ENCODE data around the gene ATP6V0A4.
"Not testable (repeated sequence)": the region's sequence is repeated elsewhere in the genome, so short reads cannot be mapped to it uniquely, and the experiment has no call there.

The ATP6V0A4 gene

DNA sequence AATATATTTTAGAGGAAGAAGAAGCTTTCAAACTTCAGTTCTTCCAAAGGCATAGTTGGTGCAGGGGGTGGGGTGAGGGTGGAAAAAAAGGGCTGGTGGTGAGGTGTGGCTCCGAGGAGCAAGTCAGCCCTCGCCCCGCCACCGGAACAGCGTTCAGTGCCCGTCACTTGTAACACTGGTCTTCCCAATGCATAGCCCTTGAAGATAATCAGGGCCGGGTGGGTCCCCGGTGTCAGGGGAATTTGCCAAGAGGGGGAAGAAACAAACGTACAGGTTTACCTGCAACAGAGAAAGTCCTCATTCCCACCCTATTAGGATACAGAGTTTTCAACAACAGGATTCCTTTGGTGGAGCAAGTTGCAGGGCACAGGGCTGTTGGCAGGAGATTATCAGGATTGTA, 98.3 kb downstream of the ATP6V0A4 start:
- DNase-seq (ENCODE audit: low read depth) = no peak

DNA sequence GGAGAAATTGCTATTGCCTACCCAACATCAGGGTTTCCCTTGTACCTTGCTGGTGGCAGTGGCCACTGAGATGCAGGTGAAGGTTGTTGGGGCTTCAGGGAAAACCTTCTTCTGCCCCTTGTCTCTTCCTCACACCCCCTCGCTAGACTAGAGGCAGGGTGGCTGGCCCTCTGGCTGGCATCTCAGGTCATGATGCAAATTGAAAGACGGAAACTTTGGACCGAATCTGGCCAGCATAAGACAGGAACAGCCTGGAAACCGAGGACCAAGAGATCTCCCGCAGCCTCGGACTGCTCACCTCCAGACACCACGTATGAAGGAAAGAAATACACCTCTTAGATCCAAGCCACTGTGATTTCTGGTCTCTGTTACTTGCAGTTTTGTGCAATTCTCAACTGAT, 99.7 kb downstream of the ATP6V0A4 start:
- no peak for DNase-seq (ENCODE audit: low read depth)

DNA sequence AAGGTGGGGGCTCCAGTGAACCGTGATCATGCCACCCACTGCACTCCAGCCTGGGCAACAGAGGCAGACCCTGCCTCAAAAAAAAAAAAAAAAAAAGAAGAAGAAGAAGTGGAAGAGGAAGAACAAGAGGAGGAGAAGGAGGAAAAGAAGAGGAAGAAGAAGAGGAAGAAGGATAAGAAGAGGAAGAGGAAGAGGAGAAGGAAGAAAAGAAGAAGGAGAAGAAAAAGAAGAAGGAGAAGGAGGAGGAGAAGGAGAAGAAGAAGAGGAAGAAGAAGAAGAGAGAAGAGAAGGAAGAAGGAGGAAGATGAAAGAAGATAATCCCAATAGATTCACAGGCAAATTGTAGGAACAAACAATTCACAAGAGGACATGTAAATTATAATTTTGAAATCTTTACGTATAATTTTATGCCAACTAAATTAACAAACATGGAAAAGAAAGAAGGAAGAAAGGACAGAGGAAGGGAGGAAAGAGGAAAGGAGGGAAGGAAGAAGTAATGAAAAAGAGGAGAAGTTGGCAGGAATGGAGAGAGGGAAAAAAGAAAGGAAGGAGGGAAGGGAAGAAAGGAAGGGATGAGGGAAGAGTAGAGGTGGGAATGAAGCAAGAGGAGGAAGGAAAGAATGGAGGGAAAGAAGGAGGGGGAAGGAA, 100.3 kb downstream of the ATP6V0A4 start:
- DNase-seq (ENCODE audit: low read depth) = no peak

DNA sequence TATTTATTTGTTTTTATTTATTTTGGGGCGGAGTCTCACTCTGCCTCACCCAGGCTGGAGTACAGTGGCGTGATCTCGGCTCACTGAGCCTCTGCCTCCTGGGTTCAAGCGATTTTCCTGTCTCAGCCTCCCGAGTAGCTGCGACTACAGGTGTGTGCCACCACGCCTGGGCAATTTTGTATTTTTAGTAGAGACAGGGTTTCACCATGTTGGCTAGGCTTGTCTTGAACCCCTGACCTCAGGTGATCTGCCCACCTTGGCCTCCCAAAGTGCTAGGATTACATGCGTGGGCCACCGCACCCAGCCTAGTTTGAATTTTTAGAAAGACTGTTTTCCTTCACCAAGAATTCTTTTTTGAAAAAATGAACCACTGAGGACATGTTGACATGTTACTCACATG, 102.2 kb downstream of the ATP6V0A4 start:
- not testable (repeated sequence) for DNase-seq (ENCODE audit: low read depth)

DNA sequence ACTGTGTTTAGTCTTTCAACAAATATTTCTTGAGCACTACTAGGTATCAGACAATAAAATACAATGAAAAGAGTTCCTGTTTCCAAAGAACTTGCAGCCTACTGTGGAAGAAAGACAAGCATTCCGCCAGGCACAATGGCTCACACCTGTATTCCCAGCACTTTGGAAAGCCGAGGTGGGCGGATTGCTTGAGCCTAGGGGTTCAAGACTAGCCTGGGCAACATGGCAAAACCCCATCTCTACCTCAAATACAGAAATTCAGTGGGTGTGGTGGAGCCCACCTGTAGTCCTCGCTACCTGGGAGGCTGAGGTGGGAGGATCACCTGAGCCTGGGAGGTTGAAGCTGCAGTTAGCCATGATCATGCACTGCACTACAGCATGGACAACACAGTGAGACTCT, 102.9 kb downstream of the ATP6V0A4 start:
- DNase-seq (ENCODE audit: low read depth) = no peak

DNA sequence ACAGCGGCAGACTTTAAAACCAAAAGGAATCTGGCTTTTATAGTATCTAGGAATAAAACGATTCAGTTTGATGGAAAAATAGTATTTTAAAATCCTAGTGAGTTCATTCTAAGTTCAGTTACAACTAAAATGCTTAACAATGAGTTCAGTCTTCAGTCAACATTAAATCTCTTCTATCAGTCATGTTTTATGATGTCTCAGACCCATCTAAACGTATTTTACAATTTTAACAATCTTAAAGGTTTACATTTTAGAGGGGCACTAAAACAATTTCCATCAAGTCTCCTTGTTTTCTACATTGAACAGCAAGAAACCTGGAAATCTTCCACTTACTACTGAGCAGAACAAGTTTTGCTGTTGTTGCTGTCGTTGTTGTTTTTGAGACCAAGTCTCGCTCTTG, 106.8 kb downstream of the ATP6V0A4 start:
- no peak for DNase-seq (ENCODE audit: low read depth)

DNA sequence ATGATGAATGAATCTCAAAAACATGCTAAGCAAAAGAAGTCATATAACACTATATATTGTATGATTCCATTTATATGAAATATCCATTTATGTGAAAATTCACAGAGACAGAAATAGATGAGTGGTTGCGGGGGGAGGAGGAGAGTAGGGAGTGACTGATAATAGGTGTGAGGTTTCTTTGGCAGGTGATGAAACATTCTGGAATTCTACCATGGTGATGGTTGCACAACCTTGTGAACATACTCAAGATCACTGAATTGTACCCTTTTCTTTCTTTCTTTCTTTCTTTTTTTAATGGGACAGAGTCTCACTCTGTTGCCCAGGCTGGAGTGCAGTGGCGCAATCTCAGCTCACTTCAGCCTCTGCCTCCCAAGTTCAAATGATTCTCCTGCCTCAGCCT, 107.5 kb downstream of the ATP6V0A4 start:
- no peak for DNase-seq (ENCODE audit: low read depth)

DNA sequence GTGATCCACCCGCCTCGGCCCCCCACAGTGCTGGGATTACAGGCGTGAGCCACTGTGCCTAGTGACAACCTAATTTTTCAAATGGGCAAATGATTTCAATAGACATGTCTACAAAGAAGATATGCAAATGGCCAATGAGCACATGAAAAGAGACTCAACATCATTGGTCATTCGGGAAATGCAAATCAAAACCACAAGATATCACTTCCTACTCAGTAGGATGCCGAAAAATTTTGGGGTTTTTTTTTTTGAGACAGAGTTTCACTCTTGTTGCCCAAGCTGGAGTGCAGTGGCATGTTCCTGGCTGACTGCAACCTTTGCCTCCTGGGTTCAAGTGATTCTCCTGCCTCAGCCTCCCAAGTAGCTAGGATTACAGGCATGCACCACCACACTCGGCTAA, 110.0 kb downstream of the ATP6V0A4 start:
- DNase-seq (ENCODE audit: low read depth) = not testable (repeated sequence)

DNA sequence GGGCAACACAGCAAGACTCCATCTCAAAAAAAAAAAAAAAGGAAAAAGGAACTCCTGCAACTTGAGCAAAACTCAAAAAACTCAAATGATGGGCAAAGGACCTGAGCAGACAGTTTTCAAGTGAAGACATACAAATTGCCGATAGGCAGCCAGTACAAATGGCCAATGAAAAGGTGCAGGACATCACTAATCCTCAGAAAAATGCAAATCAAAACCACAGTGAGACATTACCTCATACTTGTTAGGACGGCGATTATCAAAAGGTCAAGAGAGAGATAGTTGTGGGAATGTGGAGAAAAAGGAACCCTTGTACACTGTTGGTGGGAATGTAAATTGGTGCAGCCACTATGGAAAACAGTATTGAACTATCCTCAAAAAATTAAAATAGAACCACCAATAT, 113.7 kb downstream of the ATP6V0A4 start:
- DNase-seq (ENCODE audit: low read depth) = no peak

DNA sequence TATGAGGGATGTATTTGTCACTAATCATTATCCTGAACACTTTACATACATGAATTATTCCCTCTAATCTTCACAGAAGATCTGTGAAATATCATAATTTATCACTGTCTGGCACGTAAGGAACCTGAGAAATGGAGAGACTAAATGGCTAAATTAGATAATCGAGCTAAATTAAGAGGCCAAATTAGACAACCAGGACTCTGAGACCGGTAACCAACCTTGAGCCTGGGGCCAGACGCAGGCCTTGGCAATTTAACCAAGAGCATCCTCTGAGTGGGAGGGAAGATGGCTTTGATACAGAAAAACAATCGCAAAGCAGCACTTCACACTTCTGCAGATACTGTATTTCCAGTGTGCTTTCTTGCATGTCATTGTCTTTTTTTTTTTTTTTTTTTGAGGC, 118.2 kb downstream of the ATP6V0A4 start:
- no peak for DNase-seq (ENCODE audit: low read depth)

DNA sequence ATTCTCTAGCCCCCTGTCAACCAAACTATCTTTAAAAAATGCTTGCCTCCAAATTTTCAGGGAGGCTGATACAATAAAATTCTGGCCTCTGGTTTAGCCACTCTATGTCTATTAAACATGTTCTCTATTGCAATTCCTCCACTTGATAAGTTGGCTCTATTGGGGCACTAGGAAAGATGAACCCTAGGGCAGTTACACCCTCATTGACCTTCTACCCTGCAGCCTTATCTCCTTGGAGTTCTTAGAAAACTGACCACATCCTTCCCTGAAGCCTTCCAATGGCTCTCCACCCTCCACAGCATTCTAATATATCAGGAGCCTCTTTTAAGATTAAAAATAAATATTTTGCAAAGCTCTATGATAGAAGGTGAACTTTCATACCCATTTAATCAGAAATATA, 127.4 kb downstream of the ATP6V0A4 start:
- DNase-seq (ENCODE audit: low read depth) = no peak

DNA sequence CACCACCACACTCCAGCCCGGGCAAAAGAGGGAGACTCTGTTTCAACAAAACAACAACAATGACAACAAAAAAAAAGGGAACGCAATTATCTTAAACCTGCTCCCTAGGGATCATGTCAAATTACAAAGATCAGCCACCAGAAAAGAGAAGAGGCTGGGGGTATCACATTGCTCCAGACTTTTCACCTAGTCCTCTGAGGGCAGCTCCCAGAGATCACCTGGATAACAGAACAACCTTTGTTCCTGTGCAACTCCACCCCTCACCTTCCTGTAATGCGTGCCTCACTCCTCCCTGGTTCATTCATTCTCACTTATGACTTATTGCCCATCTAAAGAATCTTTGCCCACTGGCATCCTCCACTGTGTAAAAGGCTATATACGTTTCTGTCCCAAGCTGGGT, 128.6 kb downstream of the ATP6V0A4 start:
- no peak for DNase-seq (ENCODE audit: low read depth)

DNA sequence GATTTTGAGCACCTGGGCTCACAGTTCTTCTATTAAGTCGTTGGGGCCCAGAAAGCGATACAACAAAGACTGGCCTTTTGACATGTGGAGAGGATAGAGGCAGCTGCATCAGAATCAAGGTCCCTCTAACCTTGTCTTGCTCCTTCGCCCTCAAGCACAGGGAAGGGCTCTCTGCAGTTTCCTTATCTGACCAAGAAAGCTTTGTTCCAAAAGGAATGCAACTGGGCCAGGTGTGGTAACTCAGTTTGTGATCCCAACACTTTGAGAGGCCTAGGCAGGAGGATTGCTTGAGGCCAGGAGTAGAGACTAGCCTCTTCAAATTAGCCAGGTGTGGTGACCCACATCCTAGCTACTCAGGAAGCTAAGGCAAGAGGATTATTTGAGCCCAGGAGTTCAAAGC, 129.1 kb downstream of the ATP6V0A4 start:
- no peak for DNase-seq (ENCODE audit: low read depth)

DNA sequence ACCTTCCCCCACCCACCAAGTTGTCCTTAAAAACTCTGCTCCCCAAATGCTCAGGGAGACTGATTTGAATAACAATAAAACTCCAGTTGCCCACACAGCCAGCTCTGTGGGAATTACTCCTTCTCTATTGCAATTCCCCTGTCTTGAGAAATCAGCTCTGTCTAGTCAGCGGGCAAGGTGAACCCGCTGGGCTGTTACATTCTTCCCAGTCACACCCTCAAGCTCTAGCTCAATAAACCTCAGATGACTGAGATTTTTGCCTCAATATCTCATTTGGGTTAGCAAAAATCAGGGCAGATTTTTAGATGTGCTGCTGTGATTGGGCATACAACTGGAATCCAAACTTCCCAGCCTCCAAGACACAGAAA, 129.8 kb downstream of the ATP6V0A4 start:
- no peak for DNase-seq (ENCODE audit: low read depth)

DNA sequence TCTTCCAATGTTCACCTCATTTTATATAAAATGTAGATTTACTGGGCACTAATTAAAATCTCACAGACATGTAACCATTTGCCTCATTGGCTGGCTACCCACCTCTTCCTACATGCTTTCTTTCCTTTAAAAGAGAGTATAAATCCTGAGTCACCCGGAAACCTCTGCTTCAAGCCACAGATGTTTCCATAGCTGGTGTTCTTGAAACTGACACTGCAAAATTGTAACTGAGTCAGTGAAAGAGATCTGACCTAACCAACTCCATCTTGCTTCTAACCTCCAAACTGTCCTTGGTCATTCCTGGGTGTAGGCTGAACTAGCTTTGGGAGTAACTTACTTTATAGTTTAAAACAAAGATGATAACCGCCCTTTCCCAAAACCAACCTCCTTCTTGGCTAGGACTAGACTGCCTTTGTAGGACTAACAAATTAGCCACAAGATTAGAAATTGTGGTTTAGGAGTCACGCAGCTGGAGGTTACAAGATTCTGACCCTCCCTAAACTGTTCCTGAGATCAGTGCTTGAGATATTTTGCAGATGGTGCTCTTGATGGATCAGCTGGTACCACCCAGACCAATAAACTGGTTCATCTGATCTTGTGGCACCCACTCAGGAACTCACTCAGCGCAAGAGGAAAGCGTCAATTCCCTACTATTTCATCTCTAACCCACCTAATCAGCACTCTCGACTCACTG, 130.3 kb downstream of the ATP6V0A4 start:
- no peak for DNase-seq (ENCODE audit: low read depth)

DNA sequence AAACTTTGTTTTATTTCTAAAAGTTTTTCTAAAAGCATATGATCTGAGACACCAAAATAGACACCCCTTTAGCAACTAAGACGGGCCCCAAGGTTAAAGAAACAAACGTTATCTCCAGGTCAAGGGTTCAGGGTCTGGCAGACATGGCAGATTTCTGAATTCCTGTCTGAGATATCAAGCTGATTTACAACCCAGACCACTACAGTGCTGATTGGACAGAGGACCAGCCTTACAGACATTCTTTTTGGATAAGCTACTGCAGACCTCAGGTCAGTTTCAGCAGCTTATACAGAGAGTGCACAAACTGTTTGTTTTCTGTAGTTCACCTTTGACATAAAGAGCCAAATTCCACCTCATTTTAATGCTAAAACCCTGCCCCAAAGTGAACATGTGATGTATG, 131.6 kb downstream of the ATP6V0A4 start:
- no peak for DNase-seq (ENCODE audit: low read depth)

DNA sequence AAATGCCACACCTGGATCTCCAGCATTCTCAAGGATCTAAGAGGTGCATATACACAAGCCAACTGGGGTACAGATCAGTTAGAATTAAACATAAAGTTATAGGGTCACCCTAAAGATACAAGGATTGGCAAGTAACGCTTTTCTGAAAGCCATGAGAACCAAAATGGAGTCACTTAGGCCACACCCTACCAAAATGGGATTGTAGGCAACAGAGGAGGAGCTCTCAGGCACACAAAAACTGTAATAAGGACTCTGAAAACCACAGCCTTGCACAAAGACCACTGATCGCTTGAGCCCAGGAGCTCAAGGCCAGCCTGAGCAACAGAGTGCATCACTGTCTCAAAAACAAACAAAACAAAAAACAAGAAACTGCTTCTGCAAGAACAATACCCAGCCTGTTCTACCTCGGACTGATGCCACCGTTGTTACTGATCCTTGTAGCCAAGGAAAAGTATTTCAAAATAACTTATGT, 132.3 kb downstream of the ATP6V0A4 start:
- no peak for DNase-seq (ENCODE audit: low read depth)

DNA sequence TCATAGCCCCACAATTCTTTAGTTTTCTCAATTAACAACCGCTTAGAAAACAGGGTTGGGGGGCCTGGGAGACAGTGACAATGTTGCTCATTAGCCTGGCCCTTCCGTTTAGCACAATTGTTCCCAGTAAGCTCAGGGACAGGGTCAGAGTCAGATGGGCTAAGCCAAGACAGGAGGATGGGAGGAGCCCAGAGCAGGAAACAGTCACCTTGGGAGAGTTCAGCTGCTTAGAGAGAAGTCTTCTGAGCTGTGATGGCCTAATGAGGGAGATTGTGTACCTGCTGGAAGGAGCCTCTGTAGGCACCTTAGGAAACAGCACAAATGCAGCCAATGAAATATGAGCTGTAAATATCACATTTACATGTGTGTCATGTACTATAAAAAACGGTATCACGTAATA, 132.7 kb downstream of the ATP6V0A4 start:
- DNase-seq (ENCODE audit: low read depth) = no peak

DNA sequence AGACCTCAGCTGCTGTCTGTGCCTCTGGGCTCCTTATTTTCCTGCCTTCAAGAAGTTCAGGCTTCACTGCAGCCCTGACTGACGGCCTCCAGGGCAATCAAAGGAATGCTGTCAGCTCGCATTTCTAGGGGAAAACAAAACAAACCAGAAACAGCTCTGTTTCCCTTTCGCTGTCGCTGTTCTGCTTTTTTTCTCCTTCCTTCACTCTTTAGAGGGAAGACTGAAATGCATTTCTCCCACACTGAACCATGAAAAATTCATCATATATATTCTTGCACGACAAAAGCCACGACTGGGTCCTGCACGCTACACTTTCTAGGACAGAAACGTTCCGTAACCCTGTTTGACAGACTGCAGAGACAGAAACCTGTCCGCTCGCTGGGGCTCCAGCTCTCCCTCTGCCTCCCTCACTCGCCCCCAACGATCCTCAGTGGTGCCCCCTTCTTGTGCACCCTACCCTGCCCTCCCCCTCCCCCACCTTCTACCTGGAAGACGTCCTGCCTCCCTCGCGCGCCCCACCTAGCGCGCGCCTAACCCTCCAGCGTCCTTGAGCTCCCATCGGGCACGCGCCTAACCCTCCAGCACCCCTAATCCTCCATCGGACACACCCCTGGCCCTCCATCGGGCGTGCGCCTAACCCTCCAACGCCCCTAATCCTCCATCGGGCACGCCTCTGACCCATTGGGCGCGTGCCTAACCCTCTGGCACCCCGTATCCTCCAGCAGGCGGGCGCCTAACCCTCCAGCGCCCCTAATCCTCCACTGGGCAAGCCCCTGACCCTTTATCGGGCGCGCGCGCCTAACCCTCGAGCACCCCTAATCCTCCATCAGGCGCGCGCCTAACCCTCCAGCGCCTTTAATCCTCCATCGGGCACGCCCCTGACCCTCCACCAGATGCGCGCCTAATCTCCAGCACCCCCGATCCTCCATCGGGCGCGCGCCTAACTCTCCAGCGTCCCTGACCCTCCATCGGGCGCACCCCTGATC, 134.0 kb downstream of the ATP6V0A4 start:
- no peak for DNase-seq (ENCODE audit: low read depth)

DNA sequence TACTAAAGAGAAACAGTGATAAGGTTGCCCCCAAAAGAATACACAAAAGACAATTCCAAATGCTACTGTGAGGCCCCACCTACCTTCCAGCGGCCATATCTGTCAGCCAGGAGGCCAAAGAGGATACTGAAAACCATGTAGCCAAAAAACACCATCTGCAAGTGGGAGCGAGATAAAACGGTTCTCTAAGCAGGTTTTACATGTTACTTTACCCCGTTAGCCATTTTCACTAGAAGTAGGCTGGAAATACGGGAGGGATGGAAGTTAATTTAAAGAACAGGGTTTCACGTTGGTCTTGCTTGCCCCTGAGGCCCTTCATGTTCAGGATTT, 135.0 kb downstream of the ATP6V0A4 start:
- DNase-seq (ENCODE audit: low read depth) = no peak

DNA sequence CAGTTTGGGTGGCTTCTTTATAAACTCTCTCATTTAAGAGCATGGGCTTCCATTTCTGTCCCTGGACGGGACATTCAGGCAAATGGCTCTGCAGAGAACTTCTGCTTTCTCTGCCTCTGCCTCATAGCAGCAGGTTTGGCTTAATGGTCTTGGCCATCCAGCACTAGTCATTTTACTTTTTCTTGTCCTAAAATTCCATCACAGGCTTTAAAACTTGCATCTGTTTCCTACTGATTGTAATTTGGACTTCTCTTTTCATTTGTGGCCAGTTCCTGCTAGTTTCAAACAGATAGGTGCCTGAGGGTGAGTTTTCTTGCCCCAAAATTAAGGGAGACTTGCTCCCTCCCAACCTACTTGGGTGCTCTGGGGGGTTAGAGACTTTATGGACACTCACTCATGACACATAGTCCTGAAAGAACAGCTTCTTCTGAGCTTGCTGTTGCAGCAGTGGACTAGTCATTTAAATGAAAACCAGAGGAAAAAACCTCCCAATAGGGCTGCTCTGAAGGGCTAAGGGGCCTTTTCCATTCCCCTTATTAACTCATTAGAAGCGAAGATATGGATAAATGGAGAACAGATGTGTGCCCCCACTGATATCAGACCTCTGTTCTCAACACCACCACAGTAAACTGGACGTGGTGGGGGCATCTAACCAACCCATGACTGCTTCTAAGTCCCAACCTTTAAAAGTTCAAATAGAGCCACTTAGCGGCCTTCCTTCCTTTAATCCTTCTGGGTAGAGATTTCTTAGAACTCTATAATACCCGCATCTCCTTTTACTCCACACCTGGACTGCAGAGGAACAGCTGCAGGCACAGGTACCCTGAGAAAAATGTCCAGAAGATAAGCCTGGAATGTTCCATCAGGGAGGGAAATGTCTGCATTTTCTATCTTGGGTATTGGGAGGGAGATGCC, 135.7 kb downstream of the ATP6V0A4 start:
- no peak for DNase-seq (ENCODE audit: low read depth)

DNA sequence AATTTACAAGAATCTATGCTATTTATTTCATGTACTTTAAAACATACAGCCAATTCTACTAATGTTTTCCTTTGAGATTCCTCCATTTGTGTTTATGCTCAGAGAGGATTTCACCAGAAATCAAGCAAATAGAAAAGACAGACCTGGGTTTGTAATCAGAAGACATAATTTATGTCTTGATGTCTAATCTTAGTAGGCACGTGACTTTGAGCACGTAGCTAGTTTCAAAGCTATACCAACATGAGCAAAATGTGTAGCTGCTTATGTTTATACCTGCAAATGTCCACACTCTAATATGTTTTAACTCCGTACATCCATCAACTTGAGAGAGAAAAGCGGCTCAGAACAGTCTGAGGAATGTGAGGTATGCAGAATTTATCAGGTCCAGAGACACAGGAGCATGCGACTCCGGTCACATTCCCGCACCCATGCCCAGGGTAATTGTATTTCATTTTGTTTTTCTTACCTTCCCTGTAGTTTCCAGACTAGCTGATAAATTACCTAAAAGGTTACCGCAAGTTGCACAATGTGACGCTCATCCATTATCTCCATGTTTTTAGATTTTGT, 136.8 kb downstream of the ATP6V0A4 start:
- no peak for DNase-seq (ENCODE audit: low read depth)

Data from T-helper 22 cell (primary cell).